GM19467 (cell line): Measurements from ENCODE around the gene JAZF1.

Experiments
- ATAC-seq: cut with Tn5 transposase; IDR thresholded peaks from one replicate; pipeline ENCODE4 v1.9.1; 2021; ENCODE audit warnings: mild to moderate bottlenecking, moderate library complexity; ENCODE audit not compliant: unreplicated experiment

Gene JAZF1

DNA sequence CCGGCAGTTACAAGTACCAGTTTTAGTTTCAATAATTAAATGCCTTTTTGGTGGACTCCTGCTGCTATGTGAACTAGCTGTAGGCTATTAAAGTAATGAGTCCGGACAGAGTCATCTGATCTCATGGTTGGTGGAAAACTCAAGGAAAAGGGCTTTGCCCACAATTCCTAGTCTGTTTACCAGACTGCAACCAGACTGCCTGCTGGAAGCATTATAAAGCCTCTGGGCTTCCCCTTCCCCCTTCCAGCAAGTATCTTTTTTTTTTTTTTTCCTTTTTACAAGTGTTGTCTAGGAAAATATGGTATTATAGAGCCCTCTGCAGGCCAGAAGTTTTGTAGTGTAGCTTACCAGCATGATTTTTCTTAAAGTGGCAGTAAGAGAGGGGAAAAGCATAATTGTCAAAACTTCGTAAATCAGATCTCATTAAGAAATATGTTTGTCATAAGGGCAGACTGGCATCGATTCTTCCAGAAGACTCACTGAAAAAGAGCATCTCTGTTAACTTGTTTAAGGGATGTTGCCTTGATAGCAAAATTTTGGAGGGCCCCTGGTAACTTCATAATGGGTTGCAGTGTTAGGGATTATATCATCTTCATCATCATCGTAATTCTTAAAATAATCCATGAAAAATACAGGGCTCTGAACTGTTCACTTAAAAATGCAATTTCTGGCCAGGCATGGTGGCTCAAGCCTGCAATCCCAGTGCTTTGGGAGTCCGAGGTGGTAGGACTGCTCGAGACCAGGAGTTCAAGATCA lies 259.3 kb downstream of the JAZF1 start:
- ATAC-seq: no peak

DNA sequence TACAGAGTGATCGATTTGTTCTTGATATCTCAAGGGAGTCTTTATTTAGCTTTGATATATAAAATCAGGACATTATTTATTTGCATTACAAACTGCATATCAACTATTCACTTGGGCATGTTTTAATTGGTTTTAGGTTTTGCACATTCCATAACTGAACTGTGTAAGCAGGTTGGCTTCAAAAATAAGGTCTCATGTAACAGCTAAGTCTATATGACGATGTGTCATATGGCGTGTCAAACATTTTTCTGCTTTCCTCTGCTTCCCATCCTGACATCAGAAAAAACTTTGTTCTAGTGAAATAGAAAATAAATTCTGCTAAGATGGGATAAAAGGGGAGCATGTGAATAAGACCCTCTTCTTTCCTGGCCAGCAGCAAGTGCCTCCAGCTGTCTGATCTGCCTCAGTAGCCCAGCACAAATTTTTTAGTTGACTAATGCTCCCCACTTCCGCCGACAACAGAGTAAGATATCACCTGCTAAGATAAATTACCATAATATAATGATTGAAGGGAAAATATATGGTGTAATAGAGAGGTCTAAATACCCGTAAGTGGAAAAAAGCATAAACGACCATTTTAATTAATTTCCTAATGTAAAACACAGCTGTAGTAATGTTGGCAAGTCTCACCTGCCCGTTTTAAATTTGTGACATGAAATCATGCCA lies 260.2 kb downstream of the JAZF1 start:
- no peak for ATAC-seq

DNA sequence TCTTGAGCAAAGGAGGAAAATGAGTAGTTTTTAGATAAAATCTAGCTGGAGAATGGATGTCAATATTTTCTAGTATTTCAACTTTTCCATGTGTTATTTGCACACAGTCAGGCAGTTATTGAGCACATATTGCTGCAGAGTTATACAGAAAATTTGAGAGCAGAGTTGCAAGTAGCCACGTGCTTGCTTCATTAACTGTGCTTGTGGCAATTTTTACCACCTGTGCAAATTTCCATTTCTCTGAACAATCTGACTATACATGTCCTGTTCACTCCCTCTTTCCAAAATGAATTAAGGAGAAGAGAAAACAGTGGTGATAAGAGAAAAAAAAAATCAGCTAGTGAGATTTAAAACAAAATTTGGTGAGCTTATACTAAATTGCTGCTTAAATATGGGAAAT lies 262.1 kb downstream of the JAZF1 start:
- no peak for ATAC-seq

DNA sequence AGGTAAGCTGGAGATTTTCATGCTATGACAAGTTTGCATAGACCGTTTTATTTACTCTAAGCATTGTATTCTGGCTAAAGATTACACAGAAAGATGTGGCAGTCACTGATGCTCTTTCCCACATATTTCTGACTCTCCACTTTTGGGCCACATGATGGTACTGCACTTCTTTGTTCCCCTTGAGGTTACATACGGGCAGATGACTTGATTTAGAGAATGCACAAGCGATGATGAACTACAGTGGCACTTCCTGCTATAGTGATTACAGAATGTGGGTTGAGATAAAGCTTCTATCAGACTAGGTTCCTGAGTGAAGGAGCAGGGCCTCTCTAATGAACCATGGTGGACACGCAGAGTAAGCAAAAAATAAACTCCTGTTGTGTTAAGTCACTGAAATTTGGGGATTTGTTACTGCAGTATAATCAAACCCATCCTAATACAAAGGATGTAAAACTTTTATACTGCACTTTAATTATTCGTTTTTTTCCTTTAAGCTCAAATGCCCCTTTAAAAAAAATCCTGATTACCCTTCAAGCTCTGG lies 262.8 kb downstream of the JAZF1 start:
- no peak for ATAC-seq

DNA sequence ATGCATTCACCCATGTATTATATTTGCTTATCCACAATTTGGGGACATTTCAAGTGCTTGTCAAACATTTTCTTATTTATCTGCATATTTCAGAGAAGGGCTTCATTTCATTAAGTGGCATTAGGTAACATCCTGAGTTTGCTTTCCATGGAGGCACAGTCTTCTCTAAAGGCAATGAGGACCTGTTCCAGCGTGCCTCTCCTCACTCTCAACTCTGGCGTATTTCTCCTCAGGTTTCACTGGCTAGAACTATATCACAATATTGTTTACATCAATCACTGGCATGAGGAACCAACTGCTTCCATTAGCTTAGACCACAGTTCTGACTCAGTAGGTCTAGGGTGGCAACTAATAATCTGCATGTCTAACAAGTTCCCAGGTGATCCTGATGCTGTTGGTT lies 263.5 kb downstream of the JAZF1 start:
- no peak for ATAC-seq

DNA sequence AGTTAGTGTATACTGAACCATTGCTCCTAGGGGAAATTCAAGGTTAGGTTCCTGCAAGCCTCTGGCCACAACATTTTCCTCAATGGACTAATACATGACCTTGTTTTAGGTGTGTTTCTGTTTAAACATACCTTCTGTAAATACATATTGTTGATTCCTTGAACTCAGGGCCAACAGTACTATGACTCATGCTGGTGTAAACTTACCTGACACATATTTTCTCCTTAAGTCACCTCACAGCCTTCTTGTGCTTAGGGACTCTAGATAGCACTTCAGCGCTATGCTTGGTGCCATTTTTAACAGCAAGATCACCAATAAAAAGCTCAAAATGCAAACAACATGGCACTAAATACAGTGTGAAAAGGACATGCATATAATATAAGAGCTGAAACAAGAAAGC lies 264.2 kb downstream of the JAZF1 start:
- no peak for ATAC-seq

DNA sequence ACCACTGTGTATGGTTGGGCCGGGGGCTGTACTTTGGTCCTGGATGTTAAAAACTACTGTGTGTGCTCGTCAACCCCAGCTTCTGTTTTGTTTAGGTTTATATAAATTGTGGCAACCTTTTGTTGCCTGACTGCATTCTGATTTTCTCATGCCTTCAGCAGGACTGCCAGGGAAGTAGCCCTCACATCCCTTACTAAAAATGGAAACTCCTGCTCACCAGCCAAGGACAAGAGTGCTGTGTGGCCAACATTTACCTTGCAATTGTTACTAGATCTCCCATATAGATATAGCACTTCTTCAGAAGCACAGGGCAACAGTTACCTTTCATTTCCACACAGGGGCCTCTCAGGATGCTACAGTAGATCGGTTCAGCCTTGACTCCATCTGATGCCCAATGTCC lies 266.2 kb downstream of the JAZF1 start:
- no peak for ATAC-seq

DNA sequence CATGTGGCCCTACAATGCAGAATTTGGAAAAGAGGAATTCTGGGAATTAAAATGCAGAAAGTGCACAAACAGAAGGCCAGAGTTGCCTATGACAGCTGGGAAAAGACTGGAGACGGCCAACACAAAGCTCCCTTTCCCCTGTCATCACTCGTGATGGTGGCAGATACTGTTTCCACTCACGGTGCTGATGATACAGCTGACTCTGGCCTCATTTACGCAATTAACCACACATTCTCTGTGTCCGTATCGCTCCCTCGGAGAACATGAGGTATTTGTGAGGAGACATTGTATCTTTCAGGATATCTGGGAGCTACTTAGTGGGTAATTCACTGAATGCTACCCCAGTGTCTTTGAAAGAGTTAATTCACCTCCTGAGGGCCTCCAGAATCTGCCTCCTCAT lies 267.8 kb downstream of the JAZF1 start:
- ATAC-seq: no peak

DNA sequence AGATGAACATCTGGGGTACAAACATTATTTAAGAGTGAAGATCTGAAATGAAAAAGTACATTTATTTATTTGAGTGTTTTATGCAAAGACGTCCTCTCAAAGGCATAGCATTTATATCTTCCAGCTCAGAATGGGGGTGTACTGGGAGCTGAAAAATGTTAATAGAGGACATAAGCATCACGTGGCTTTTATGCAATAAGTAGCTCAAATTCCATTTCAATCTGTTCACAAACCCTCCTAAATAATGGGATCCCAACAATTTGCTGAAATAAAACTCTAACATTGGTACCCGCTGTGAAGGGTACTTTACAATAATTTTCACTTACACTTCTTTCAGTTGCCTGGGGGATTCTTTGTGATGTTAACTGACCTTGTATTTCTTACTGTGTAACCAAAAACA lies 268.7 kb downstream of the JAZF1 start:
- ATAC-seq: no peak

DNA sequence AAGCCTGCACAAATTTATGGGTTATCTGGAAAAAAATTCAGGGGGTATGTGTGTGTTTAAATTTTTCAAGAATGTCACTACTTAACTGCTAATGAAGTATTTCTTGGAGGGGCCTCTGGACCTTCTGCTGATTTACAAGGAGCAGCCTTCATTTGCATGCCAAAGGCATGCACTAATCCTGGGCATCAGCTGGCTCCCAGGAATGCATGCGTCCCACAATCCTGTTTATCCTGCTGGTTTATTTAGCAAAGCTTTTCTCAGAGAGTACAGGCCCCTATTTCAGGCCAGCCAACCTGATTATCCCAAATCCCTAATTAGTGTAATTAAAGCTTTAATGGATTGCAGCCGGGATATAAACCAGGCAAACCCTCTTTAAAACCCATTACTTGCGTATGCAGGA lies 270.3 kb downstream of the JAZF1 start:
- ATAC-seq: no peak

DNA sequence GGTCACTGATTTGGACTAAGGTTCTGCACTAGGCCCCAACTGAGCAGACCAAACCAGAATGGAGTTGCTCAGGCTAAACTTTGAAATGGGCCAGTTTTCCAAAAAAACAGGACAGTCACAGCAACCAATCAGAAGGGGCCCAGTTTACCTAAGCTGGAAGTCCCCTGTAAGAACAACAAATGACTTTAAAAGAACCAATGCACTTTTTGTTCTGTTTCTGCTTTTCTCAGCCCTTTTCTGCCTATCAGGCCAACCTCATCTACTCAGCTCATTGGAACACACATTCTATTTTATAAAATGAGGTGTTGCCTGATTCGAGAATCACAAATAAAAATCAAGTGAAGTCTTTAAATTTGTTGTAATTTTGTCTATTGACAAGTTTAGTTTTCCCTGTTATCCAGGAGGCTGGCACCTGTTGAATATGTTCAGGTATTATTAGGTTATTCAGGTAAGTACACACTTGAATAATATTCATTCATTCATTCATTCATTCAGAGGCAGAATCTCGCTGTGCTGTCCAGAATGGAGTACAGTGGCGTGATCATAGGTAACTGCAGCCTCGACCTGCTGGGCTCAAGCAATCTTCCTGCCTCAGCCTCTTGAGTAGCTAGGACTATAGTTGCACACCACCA lies 271.9 kb downstream of the JAZF1 start:
- ATAC-seq: no peak

DNA sequence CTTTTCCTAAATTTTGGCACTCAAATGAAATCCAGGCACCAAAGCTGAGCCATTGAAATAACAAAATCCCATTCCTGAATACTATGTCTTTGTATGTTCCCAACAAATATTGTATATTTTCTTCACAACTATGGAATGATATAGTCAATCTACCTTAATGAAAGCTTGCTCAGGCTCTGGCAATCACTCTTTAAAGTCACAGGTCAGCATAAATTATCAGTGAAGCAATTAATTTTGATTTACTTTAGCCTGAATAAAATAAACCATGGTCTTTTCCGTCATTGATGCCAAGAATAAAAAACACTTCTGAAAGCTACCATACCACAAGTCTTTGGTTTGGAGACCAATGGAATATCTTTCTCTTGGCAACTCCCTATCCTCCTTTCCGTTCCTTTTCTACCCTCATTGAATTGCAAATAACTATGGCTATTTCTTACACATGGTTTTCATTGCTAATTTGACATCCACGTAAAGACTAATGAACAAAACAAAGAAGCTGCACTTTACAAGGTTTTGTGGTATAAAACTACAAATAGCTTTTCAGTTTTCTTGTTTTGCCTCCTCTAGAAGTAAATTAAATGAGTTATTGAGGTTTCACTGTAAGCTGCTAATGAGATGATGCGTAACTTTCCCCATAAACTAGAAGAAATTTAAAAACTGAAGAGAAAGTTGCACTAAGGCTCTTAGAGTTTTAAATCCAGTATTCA lies 274.1 kb downstream of the JAZF1 start:
- no peak for ATAC-seq

DNA sequence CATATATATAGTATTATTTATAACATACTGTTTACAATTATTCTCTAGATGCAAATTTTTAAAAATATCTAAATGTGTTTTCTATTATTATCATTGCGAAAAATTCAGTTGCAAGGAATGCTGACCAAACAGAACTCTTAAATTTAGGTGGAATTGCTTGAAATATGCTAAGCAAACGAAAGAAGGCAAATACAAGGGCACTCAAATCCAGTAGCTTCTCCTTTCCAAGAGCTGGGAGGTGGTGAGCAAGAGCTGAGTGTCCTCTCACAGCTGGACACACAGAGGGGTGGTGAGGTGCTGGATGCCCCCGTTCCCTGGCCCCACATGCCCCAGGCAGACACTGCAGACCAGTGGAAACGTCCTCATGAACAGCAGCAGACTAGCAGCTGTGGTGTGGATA lies 274.6 kb downstream of the JAZF1 start:
- no peak for ATAC-seq

DNA sequence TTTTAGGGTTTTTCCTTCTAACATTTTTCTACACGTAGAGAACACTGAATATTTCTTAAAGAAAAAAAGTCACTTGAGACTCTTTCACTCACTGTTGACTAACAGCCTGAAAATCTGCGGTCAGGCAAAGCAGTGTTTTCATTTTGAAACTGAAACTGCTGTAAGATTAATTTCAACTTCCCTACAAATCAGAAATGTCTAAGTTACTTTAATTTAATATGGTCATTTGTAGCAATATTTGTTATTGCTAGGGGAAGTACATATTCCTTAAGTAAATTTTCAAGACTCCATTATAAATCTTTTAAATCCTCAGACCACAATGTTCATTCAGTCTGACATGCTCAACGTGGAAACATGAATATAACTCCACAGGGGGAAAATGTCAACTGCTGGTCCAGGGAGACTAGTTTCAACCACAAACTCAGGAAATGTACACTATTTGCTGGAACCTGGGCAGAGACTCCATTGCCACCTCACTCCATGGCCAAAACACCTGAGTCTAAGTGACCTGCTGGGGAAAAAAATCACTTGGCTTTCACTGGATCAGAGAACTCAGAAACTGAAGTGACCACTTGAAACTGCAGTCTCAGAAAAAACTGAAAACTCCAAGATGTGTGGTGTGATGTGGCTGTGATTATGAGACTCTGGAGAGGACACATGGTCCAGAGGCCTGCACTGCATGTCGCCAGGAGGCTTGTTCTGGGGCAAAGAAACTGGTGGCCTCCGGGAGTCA lies 279.4 kb downstream of the JAZF1 start:
- peak; percentile 83 for ATAC-seq

DNA sequence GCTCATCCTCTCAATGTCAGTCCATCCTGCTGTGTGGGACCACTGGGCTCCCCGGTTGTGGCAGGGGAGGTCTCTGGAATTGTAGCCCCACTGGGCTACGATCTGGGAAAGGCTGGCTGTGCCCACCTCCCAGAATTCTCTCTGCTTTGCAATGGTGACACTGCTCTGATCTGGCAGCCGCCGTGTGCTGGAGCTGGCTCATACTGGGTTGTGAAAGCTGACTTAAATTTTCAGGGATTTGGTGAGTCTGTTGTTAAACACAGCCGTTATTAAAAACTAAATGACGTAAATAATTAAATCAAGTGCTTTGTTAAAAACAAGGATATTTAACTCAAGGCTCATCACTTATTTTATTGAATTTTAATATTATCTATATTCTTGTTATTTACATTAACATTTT lies 280.6 kb downstream of the JAZF1 start:
- ATAC-seq: no peak

DNA sequence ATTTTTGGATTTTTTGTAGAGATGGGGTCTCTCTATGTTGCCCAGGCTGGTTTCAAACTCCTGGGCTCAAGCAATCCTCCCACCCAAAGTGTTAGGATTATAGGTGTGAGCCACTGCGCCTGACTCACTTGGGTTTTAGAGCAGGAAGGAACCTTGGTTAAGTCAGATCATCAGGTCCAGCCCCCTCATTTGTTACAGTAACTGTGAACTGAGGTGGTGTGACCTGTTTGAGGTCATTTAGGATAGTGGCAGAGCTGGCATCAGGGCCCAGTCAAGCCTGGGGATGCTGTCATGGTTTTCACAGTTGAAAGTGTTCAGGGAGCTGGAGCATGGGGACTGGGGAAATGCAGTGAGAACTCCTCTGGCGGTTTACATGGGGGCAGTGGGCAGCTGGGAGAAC lies 281.0 kb downstream of the JAZF1 start:
- ATAC-seq: no peak

DNA sequence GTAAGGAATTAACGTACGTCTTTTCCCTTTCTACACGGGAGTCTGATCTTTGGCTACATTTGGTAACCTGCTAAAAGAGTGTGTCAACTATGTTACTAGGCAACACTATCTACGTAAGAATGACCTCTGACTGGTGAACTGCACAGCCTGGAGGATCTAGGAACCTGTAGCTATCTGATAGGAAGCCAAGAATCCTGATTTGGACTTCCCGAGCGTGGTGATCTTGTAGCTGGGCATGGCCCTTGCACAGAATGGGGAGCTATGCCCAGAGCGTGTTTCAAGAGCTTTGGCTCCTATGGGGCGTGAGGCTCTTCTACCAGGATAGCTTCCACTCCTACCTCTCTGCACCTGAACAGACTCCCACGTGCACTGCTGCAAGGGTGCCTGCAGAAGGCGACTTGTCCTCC lies 283.2 kb downstream of the JAZF1 start:
- no peak for ATAC-seq

DNA sequence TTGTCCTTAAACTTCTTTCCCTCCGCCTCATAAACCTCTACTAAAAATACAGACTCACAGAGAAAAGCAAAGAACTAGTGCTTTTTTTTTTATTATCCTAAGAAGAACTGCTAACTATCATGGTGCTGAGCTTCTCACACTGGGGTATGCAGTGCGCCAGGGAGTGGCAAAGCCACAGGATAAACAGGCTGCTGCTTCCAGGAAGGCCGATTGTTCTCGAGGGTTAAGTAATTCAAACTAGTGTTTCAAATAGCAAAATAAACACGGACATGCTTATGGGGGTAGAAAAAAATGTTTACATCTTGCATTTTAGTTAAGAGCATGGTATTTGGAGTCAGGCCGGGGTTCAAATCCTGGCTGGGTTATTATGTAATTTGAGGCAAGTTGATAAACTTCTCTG lies 283.6 kb downstream of the JAZF1 start:
- ATAC-seq: no peak

DNA sequence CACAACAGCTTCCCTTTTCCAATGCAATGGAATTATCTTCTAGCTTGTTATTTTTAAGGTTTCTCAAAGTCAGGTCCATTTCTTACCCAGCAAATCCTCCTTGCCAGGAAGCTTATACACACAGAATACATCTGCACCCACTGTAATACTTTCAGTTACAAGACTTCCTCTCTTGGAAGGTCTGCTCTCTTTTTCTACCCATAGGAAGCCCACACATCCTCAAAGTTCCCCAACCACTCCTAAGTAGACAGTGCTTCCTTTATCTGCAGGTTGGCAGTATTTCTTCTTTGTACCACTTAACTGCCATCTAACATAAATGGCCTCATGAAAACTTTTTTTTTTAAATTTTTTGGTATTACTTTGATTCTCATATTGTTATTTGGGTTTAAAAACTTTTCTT lies 285.0 kb downstream of the JAZF1 start:
- ATAC-seq: no peak

DNA sequence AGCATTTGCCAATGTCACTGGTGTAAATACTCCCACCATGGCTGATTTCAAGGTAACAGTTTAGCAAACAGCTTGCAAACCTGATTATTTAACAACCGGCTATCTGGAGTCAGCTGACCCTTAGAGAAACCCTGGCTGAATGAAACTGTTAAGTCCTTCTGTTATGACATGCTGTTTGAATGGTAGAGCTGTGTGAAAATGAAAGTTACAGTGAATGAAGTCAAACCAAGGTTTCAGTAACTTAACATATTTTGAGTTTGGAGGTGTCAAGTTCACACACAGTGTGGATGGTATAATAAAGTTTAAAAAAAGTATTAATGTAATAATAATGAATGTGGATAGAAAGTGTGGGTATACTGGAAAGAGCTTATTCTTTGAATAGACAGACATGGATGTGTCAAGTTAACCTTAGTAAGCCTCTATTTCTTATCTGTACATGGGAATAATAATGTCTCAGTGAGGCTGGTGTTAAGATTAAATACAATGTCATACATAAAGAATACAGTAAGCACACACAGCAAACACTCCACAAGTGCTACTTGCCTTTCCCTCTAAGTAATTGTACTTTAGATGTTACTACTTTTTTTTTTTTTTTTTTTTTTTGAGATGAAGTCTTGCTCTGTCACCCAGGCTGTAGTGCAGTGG lies 290.3 kb downstream of the JAZF1 start:
- ATAC-seq: peak; percentile 99
